ENCODE results near the gene WNT9A. TPM values are rescaled to one million over a fixed set of nuclear protein-coding genes. Genes with fewer than 3 reads are reported as not detected.

WNT9A gene
- total and polyA plus RNA-seq, 2 of the 4 experiments (the other 2 are of a cell fraction), result 0.18 to 0.36 TPM

- no peak for TF ChIP-seq RCOR1 (IDR thresholded peaks at IDR 0.05; ENCODE audit: insufficient replicate concordance, low read length)
These were observed 5.3 kb upstream of the WNT9A start (continued) for GRCh38 chr1:227953022-227953412.

DNA sequence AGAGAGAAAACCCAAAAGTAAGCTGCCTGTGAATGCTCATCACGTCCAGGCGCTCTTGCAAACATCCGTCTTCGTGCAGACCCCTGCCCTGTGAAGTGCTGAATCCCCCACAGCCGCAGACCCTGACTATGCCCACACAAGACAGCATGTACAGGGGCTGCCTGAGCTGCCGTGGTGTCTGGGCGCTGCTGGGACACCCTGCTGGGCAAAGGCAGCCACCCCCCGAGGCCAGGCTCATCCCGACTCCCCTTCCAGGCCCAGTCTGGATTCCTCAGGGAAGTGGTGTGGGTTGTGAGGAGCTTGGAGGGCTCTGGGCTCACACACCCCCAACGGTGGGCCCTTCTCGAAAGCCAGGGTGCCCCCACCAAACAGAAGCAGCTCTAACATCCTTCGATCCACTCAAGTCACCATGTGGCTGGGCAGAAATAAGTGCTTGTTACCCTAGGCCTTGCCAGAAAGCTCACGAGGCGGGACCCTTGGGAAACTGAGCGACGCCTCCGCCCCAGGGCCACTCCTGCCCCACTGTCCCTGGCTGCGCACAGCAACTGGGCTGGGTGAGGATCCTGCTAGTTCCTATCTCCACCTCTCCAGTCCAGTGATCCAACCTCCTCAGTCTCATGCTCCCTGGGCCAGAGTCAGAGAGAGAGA lies 4.8 kb upstream of the WNT9A start:
- DNase-seq (no peak), ATAC-seq (ENCODE audit: low read depth) (no peak)
- TF ChIP-seq CEBPB (IDR thresholded peaks at IDR 0.05; ENCODE audit: low read depth, low read length) (no peak), RAD21 (IDR thresholded peaks at IDR 0.05; ENCODE audit: low read length) (no peak), USF2 (IDR thresholded peaks at IDR 0.05; ENCODE audit: low read depth, low read length) (no peak)
- Histone ChIP-seq H4K91ac (ENCODE audit: insufficient read depth, low read depth, low read length) (no peak overlapping the region), H3K9me1 (ENCODE audit: insufficient read depth, low read length) (no peaks in the 10 kb centered on the region), H4K8ac (ENCODE audit: low read depth in 2 of 2, low read length in 2 of 2) (no peak overlapping the region), H2AK5ac (ENCODE audit: low read depth, low read length) (no peak overlapping the region), H4K20me1 (ENCODE audit: insufficient read depth, low read length) (no peaks in the 10 kb centered on the region), H3K27me3 (ENCODE audit: control insufficient read depth, insufficient read depth, low read length) (no peaks in the 10 kb centered on the region), H2AFZ (replicated peaks; ENCODE audit: low read length, poor library complexity) (peak overlapping the region; percentile 23), H3K9ac (ENCODE audit: low read depth, low read length) (no peak overlapping the region), H3K79me1 (ENCODE audit: low read depth in 1 of 2, low read length in 2 of 2) (no peaks in the 10 kb centered on the region), H3K36me3 (ENCODE audit: control insufficient read depth, insufficient read depth, low read length) (no peaks in the 10 kb centered on the region), H3K27ac (ENCODE audit: insufficient read depth, low read length) (no peak overlapping the region), H3K23ac (ENCODE audit: low read depth, low read length) (no peak overlapping the region), H2BK5ac (ENCODE audit: low read depth, low read length, poor library complexity, severe bottlenecking) (no peak overlapping the region), H3K4ac (ENCODE audit: low read depth, low read length) (no peak overlapping the region), H4K5ac (ENCODE audit: low read depth, low read length) (no peak overlapping the region), H3K9me3 (ENCODE audit: control insufficient read depth, insufficient read depth, low read length) (no peaks in the 10 kb centered on the region), H2BK120ac (ENCODE audit: low read depth, low read length) (no peak overlapping the region), H3K14ac (replicated peaks; ENCODE audit: low read depth, low read length) (no peak overlapping the region), H3K56ac (ENCODE audit: extremely low read depth, insufficient read depth, low read length) (no peak overlapping the region), H3K4me1 (ENCODE audit: control insufficient read depth, insufficient read depth, low read length) (peaks cover 8% of the 10 kb centered on the region; the same call in 1 of the 2 replicates), H2BK15ac (ENCODE audit: low read depth, low read length) (no peak overlapping the region), H3K4me3 (ENCODE audit: insufficient read depth, low read depth, low read length) (no peak overlapping the region), H2BK20ac (ENCODE audit: low read depth, low read length) (no peak overlapping the region), H3K18ac (ENCODE audit: low read depth, low read length) (no peak overlapping the region), H3K4me2 (ENCODE audit: low read depth, low read length) (no peak overlapping the region), H2AK9ac (replicated peaks; ENCODE audit: low read depth, low read length, poor library complexity) (no peak overlapping the region)
- ChIA-PET CTCF (no interaction called here), POLR2A (ENCODE audit: unreplicated experiment) (interaction anchor here (0.5 kb wide), 1 partner anchor 521 kb away, joined by 3 read pairs; no protein-coding TSS in a partner anchor)
- intact Hi-C loops (cut with micrococcal nuclease) (no loop called here), in situ Hi-C loops (cut with MboI; ENCODE audit: low sequenced_read_pairs) (no loop called here), dilution Hi-C loops (cut with HindIII; ENCODE audit: low sequenced_read_pairs, unreplicated experiment) (no loop called here)
- WGBS, 2 experiments (ENCODE audit: extremely low coverage in 2 of 2, insufficient read length in 1 of 2), result 100% methylated on average over 4 of the region's 18 CpGs; no CpG with 5 or more reads in 1 of the 2 experiments
- BruUV-seq (replicated peaks), result no TSS peak
